HepG2 (cell line): ENCODE results near the gene SNRNP200. TPM values are rescaled to one million over a fixed set of nuclear protein-coding genes. Genes with fewer than 3 reads are reported as not detected.

ENCODE experiments used
- ATAD3A ChIP-seq: sonication (generic); formaldehyde crosslinking; IDR thresholded peaks from 2 replicates; pipeline ENCODE4 v1.4.0; 2020; ENCODE audit warnings: missing genetic modification reagents
- CC2D1A ChIP-seq: sonication (generic); formaldehyde crosslinking; IDR thresholded peaks from 2 replicates; pipeline ENCODE4 v1.8.1; 2023; ENCODE audit warnings: mild to moderate bottlenecking, missing genetic modification reagents
- ETV5 ChIP-seq: IDR thresholded peaks from 2 replicates; pipeline ENCODE4 v1.6.1; 2018; ENCODE audit warnings: missing biosample characterization, missing genetic modification reagents, inconsistent platforms, borderline replicate concordance
- GMEB2 ChIP-seq: IDR thresholded peaks from 2 replicates; pipeline ENCODE4 v1.6.1; 2016; ENCODE audit warnings: missing biosample characterization, missing genetic modification reagents, low read depth
- IRF9 ChIP-seq: sonication (generic); formaldehyde crosslinking; IDR thresholded peaks from 2 replicates; pipeline ENCODE4 v1.8.0; 2022; ENCODE audit warnings: missing genetic modification reagents, mild to moderate bottlenecking, borderline replicate concordance
- MEIS2 ChIP-seq: sonication (generic); formaldehyde crosslinking; IDR thresholded peaks from 2 replicates; pipeline ENCODE4 v1.9.0; 2021; ENCODE audit warnings: mild to moderate bottlenecking, missing genetic modification reagents
- MIER3 ChIP-seq: IDR thresholded peaks from 2 replicates; pipeline ENCODE4 v1.6.1; 2016; ENCODE audit warnings: missing compliant biosample characterization, borderline replicate concordance
- MTF1 ChIP-seq: sonication (generic); formaldehyde crosslinking; IDR thresholded peaks from 2 replicates; pipeline ENCODE4 v1.5.0; 2020; ENCODE audit warnings: missing genetic modification reagents
- NFKBIZ ChIP-seq: IDR thresholded peaks from 2 replicates; pipeline ENCODE4 v1.6.1; 2018; ENCODE audit warnings: missing genetic modification reagents, missing compliant biosample characterization
- POGZ ChIP-seq: sonication (generic); formaldehyde crosslinking; IDR thresholded peaks from 2 replicates; pipeline ENCODE4 v1.4.0; 2020; ENCODE audit warnings: mild to moderate bottlenecking, missing genetic modification reagents
- ZBTB37 ChIP-seq: sonication (generic); formaldehyde crosslinking; IDR thresholded peaks from 2 replicates; pipeline ENCODE4 v1.4.0; 2020; ENCODE audit warnings: mild to moderate bottlenecking, missing genetic modification reagents
- ZMAT5 ChIP-seq: sonication (generic); formaldehyde crosslinking; IDR thresholded peaks from 2 replicates; pipeline ENCODE4 v1.5.0; 2020; ENCODE audit warnings: mild to moderate bottlenecking, low read depth, missing genetic modification reagents, borderline replicate concordance
- ZNF18 ChIP-seq: sonication (generic); formaldehyde crosslinking; IDR thresholded peaks from 2 replicates; pipeline ENCODE4 v1.8.0; 2022; ENCODE audit warnings: mild to moderate bottlenecking, missing genetic modification reagents; ENCODE audit not compliant: insufficient replicate concordance
- ZNF337 ChIP-seq: sonication (generic); formaldehyde crosslinking; IDR thresholded peaks from 2 replicates; pipeline ENCODE4 v1.5.1; 2020; ENCODE audit warnings: missing genetic modification reagents, low read depth, mild to moderate bottlenecking, borderline replicate concordance
- ZNF569 ChIP-seq: sonication (generic); formaldehyde crosslinking; IDR thresholded peaks from 2 replicates; pipeline ENCODE4 v1.5.0; 2020; ENCODE audit warnings: mild to moderate bottlenecking, missing genetic modification reagents, moderate library complexity, borderline replicate concordance
- ZNF589 ChIP-seq: sonication (generic); formaldehyde crosslinking; conservative IDR thresholded peaks from 2 replicates; pipeline ENCODE4 v1.8.0; 2022; ENCODE audit warnings: mild to moderate bottlenecking, moderate library complexity, missing genetic modification reagents
- ZNF605 ChIP-seq: sonication (generic); formaldehyde crosslinking; IDR thresholded peaks from 2 replicates; pipeline ENCODE4 v1.8.0; 2022; ENCODE audit warnings: mild to moderate bottlenecking, missing genetic modification reagents
- ZNF784 ChIP-seq: sonication (generic); formaldehyde crosslinking; IDR thresholded peaks from 2 replicates; pipeline ENCODE4 v1.5.1; 2020; ENCODE audit warnings: missing genetic modification reagents, mild to moderate bottlenecking, borderline replicate concordance
- polyA plus RNA-seq, 8 experiments: library from polyadenylated mRNA; depleted of rRNA in 3 of 8; stranded (reverse) in 7 of 8; unstranded in 1 of 8; fragments of >200 nt; fragmentation: Illumina TruSeq in 4 of 8; extraction: Trizol in 4 of 8; gene quantifications; 2 replicates each; pipeline versions ENCODE4 v1.2.1 to v1.2.3, GENCODE V29; 2011 to 2016; ENCODE audit warnings: low read depth in 4 of 8, missing spikeins in 1 of 8, mixed read lengths in 1 of 8; ENCODE audit not compliant: insufficient read depth in 1 of 8
- total RNA-seq, 5 experiments: library from RNA; depleted of rRNA; stranded (reverse); fragments of >200 nt; fragmentation: Illumina TruSeq; extraction: Trizol; gene quantifications; 2 replicates each; pipeline ENCODE4 v1.2.3, GENCODE V29; 2016; ENCODE audit warnings: low read depth in 1 of 5

The SNRNP200 gene
- total and polyA plus RNA-seq, 2 of the 13 experiments (the other 11 are each of a cell fraction or from before 2014, with no cell fraction given) = 99.0 to 232 TPM

GRCh38 chr2:96265840-96266679 lies 39.3 kb downstream of the SNRNP200 start, which contains the start of the genes CIAO1 and TMEM127 (continued):
- TF ChIP-seq ZNF784 (CRISPR knock-in tag) = peak; percentile 92
- peak; percentile 98 for TF ChIP-seq MIER3 (CRISPR knock-in tag)
- TF ChIP-seq ATAD3A (CRISPR knock-in tag) = no peak
- no peak for TF ChIP-seq CC2D1A (CRISPR knock-in tag)
- TF ChIP-seq ZNF18 (CRISPR knock-in tag) = peak; percentile 84
- TF ChIP-seq NFKBIZ (CRISPR knock-in tag) = peak; percentile 16; the same call in 1 of the 2 replicates
- peak; percentile 82 for TF ChIP-seq ZNF605
- TF ChIP-seq ETV5 (CRISPR knock-in tag) = peak; percentile 88
- TF ChIP-seq ZBTB37 (CRISPR knock-in tag) = no peak
- peak; percentile 94; the same call in 1 of the 2 replicates for TF ChIP-seq ZNF337
- TF ChIP-seq GMEB2 = peak; percentile 79
- peak; percentile 96 for TF ChIP-seq IRF9
- TF ChIP-seq ZNF589 (CRISPR knock-in tag) = peak; percentile 13; the same call in 1 of the 2 replicates
- TF ChIP-seq MEIS2 (CRISPR knock-in tag) = peak; percentile 73
- no peak; the same call in 1 of the 2 replicates for TF ChIP-seq ZNF569
- no peak for TF ChIP-seq ZMAT5 (CRISPR knock-in tag)
- TF ChIP-seq POGZ = peak; percentile 82
- no peak for TF ChIP-seq MTF1 (CRISPR knock-in tag)
